ENCODE data around the gene DMD. TPM values are rescaled to one million over a fixed set of nuclear protein-coding genes. Genes with fewer than 3 reads are reported as not detected.
"Not testable (repeated sequence)": the region's sequence is repeated elsewhere in the genome, so short reads cannot be mapped to it uniquely, and the experiment has no call there.

Gene DMD
- polyA plus RNA-seq, 1 donor from 2014 or later = 21.6 TPM

DNA sequence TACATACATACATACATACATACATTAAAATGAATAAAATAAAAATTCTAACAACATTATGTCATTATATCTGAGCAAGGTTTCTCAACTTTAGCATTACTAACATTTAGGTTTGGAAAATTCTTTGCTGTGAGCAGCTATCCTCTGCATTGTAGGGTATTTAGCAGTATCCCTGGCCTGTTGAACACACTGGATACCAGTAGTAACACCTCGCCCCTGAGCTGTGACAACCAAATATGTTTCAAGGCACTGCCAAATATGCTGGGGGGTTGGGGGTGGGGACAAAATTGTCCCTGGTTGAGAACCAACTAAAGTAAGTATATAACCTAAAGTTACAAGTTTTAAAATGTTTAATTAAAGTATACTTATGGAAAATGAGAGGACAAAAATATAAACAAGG is 1278.6 kb downstream of the DMD start:
- Histone ChIP-seq H3F3A (ENCODE audit: insufficient read depth, low read length, poor library complexity, severe bottlenecking) (no peaks in the 10 kb centered on the region), H4K20me1 (ENCODE audit: insufficient read depth) (no peaks in the 10 kb centered on the region), H3K79me2 (replicated peaks; ENCODE audit: insufficient read depth, low read length) (no peaks in the 10 kb centered on the region), H3K9ac (ENCODE audit: low read length) (no peak overlapping the region), H2AFZ (ENCODE audit: low read depth, low read length) (no peak overlapping the region), H3K4me2 (ENCODE audit: low read length) (no peak overlapping the region), H3K36me3 (ENCODE audit: insufficient read depth, low read length) (no peaks in the 10 kb centered on the region), H3K9me2 (ENCODE audit: insufficient read depth, low read length) (no peaks in the 10 kb centered on the region), H3K27ac (ENCODE audit: low read length) (no peak overlapping the region), H3K4me3 (ENCODE audit: low read length) (no peak overlapping the region), H3K9me3 (ENCODE audit: low read length) (no peaks in the 10 kb centered on the region), H3K27me3 (ENCODE audit: insufficient read depth, low read depth, low read length) (no peaks in the 10 kb centered on the region)
- TF ChIP-seq EZH2 (IDR thresholded peaks at IDR 0.05; ENCODE audit: borderline replicate concordance, insufficient read depth, low read length, poor library complexity, severe bottlenecking) (no peak), TAF1 (IDR thresholded peaks at IDR 0.05; ENCODE audit: low read depth) (no peak), SMC3 (conservative IDR thresholded peaks at IDR 0.05; ENCODE audit: poor library complexity) (no peak), POLR2AphosphoS5 (IDR thresholded peaks at IDR 0.05) (no peak)
- TF ChIP-seq, protein P1, sequence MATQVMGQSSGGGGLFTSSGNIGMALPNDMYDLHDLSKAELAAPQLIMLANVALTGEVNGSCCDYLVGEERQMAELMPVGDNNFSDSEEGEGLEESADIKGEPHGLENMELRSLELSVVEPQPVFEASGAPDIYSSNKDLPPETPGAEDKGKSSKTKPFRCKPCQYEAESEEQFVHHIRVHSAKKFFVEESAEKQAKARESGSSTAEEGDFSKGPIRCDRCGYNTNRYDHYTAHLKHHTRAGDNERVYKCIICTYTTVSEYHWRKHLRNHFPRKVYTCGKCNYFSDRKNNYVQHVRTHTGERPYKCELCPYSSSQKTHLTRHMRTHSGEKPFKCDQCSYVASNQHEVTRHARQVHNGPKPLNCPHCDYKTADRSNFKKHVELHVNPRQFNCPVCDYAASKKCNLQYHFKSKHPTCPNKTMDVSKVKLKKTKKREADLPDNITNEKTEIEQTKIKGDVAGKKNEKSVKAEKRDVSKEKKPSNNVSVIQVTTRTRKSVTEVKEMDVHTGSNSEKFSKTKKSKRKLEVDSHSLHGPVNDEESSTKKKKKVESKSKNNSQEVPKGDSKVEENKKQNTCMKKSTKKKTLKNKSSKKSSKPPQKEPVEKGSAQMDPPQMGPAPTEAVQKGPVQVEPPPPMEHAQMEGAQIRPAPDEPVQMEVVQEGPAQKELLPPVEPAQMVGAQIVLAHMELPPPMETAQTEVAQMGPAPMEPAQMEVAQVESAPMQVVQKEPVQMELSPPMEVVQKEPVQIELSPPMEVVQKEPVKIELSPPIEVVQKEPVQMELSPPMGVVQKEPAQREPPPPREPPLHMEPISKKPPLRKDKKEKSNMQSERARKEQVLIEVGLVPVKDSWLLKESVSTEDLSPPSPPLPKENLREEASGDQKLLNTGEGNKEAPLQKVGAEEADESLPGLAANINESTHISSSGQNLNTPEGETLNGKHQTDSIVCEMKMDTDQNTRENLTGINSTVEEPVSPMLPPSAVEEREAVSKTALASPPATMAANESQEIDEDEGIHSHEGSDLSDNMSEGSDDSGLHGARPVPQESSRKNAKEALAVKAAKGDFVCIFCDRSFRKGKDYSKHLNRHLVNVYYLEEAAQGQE (IDR thresholded peaks at IDR 0.05; ENCODE audit: borderline replicate concordance) = no peak
- TF ChIP-seq, protein P2, sequence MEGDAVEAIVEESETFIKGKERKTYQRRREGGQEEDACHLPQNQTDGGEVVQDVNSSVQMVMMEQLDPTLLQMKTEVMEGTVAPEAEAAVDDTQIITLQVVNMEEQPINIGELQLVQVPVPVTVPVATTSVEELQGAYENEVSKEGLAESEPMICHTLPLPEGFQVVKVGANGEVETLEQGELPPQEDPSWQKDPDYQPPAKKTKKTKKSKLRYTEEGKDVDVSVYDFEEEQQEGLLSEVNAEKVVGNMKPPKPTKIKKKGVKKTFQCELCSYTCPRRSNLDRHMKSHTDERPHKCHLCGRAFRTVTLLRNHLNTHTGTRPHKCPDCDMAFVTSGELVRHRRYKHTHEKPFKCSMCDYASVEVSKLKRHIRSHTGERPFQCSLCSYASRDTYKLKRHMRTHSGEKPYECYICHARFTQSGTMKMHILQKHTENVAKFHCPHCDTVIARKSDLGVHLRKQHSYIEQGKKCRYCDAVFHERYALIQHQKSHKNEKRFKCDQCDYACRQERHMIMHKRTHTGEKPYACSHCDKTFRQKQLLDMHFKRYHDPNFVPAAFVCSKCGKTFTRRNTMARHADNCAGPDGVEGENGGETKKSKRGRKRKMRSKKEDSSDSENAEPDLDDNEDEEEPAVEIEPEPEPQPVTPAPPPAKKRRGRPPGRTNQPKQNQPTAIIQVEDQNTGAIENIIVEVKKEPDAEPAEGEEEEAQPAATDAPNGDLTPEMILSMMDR (IDR thresholded peaks at IDR 0.05; ENCODE audit: poor library complexity, severe bottlenecking) = no peak

DNA sequence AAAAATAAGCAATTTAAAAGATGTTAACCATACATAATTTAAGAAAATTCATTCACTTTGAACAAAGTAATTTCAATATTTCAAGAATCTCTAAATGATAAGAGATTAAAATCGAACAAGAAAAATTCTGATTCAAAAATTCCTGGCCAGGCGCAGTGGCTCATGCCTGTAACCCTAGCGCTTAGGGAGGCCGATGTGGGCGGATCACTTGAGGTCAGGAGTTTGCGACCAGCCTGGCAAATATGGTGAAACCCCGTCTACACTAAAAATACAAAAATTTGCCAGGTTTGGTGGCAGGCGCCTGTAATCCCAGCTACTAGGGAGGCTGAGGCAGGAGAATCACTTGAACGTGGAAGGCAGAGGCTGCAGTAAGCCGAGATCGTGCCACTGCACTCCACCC is 1279.0 kb downstream of the DMD start:
- not testable (repeated sequence) for H3K4me2 ChIP-seq (ENCODE audit: low read length); H3K27me3 ChIP-seq (ENCODE audit: insufficient read depth, low read depth, low read length); H3K27ac ChIP-seq (ENCODE audit: low read length); H3F3A ChIP-seq (ENCODE audit: insufficient read depth, low read length, poor library complexity, severe bottlenecking); H3K9ac ChIP-seq (ENCODE audit: low read length); H3K79me2 ChIP-seq (replicated peaks; ENCODE audit: insufficient read depth, low read length); H3K36me3 ChIP-seq (ENCODE audit: insufficient read depth, low read length); H4K20me1 ChIP-seq (ENCODE audit: insufficient read depth); H3K9me3 ChIP-seq (ENCODE audit: low read length); H3K9me2 ChIP-seq (ENCODE audit: insufficient read depth, low read length); H2AFZ ChIP-seq (ENCODE audit: low read depth, low read length); H3K4me3 ChIP-seq (ENCODE audit: low read length)

DNA sequence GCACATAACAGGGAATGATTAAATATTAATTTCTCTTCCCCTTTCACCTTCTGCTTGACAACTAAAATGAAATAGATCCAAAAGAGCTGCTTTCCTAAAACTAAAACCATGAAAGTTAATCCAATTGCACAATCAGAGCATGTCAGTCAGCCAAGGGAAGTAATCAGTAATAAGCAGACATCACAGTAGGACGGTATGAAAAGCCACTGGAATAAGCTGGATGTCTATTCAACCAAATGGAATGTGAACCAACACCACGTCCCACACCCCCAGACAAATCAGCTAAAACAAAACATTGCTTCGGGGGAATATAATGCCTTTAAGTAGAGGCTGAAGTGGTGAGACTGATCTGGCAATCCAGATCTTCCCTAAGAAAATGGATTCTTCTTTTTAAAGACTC is 1280.1 kb downstream of the DMD start:
- H3K4me3 ChIP-seq (ENCODE audit: low read length) = no peak overlapping the region
- no peak overlapping the region for H3K4me2 ChIP-seq (ENCODE audit: low read length)
- no peaks in the 10 kb centered on the region for H3K9me3 ChIP-seq (ENCODE audit: low read length)
- no peaks in the 10 kb centered on the region for H3K27me3 ChIP-seq (ENCODE audit: insufficient read depth, low read depth, low read length)
- no peaks in the 10 kb centered on the region for H3K36me3 ChIP-seq (ENCODE audit: insufficient read depth, low read length)
- no peak overlapping the region for H2AFZ ChIP-seq (ENCODE audit: low read depth, low read length)
- TF ChIP-seq MXI1 (conservative IDR thresholded peaks at IDR 0.05; ENCODE audit: poor library complexity, severe bottlenecking) = no peak
- no peak for TF ChIP-seq EZH2 (IDR thresholded peaks at IDR 0.05; ENCODE audit: borderline replicate concordance, insufficient read depth, low read length, poor library complexity, severe bottlenecking)
- no peak for TF ChIP-seq POLR2AphosphoS5 (IDR thresholded peaks at IDR 0.05)
- TF ChIP-seq SMC3 (conservative IDR thresholded peaks at IDR 0.05; ENCODE audit: poor library complexity) = no peak
- TF ChIP-seq, protein P1 (IDR thresholded peaks at IDR 0.05; ENCODE audit: borderline replicate concordance) = no peak
- TF ChIP-seq EP300 (conservative IDR thresholded peaks at IDR 0.05; ENCODE audit: poor library complexity, severe bottlenecking) = no peak
- H3K27ac ChIP-seq (ENCODE audit: low read length) = no peak overlapping the region
- H3K9me2 ChIP-seq (ENCODE audit: insufficient read depth, low read length) = no peaks in the 10 kb centered on the region
- no peaks in the 10 kb centered on the region for H3K79me2 ChIP-seq (replicated peaks; ENCODE audit: insufficient read depth, low read length)
- no peak overlapping the region for H3K9ac ChIP-seq (ENCODE audit: low read length)
- no peaks in the 10 kb centered on the region for H3F3A ChIP-seq (ENCODE audit: insufficient read depth, low read length, poor library complexity, severe bottlenecking)
- H4K20me1 ChIP-seq (ENCODE audit: insufficient read depth) = no peaks in the 10 kb centered on the region
